SW 1271 (cell line): ENCODE measurements around the gene FNBP1.
A peak's percentile ranks its signal among the peaks of the same experiment; 100 is the strongest.
"Not testable (repeated sequence)": the region's sequence is repeated elsewhere in the genome, so short reads cannot be mapped to it uniquely, and the experiment has no call there.

ENCODE experiments used
- DNase-seq, 2 experiments: peaks; one replicate each; lab custom pipeline; 2025; lab: John Stamatoyannopoulos, UW

FNBP1 gene

DNA sequence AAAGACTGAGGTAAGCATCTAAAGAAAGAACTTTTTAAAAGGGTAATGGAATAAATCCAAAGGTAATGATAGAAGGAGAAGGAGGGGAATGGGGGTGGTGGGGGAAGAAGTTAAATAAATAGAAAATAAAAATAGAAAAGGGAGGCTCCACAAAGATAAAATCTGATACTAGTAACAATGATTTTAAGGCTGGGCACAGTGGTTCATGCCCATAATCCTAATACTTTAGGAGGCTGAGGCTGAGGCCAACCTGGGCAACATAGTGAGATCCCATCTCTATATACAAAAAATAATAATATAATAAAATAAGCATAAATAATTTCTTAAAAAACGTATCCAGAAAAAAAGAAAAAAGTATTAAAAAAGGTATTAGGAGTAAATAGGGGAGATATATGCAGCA lies 89.3 kb downstream of the FNBP1 start:
- no peak for DNase-seq

GRCh38 chr9:129952337-129952736 lies 90.7 kb downstream of the FNBP1 start:
- DNase-seq = no peak

DNA sequence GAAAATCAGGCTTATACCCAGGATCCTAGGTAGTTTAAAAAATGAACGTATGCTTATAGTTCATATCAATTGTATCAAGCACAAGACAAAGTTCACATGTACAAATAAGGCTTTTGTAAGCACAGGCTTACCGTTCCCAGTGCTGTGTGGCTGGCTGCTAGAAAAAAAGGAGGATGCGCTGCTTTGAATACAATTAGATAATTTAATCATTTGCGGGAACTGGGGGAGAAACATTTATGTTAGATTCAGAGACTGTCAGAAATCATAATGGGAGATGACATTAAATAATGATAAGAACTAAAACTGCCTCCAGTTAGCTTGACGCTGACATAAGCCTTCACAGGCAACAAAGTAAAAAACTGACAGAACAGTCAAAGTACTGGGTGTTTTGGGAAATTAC lies 93.2 kb downstream of the FNBP1 start:
- no peak for DNase-seq

GRCh38 chr9:129948626-129949025 lies 94.4 kb downstream of the FNBP1 start:
- DNase-seq = not testable (repeated sequence)

DNA sequence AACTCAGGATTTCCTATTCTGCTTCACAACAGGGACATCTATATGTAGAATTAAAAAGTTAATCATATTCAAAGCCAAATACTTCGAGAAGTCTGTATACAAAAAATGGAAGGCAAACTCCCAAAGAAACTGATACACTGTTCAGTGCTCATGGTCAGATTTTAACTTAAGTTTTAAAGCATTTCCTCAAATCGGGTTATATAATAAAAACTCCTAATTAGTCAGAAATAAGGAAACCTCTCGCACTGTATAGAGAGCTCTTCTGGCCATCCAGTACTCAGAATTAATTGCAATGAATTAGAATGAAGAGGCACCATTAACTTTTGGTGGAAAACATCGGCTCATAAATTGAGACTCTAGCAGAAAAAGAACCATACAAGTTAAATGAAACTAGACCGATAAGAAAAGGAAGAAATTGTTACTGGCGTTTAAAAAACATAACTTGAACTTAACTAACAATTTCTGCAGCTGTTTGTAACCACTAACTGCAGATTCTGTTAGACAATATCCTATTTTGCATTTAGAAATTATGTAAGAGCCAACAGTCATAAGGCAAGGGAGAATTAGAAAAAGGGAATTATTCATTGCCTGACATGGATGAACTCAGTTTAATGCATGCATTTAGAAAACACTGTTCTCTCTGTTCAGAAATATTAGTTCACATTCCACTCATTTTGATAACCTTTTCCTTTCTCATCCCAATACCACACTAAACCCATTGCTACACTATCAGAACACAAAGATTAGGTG lies 96.6 kb downstream of the FNBP1 start:
- no peak for DNase-seq

GRCh38 chr9:129945314-129945713 lies 97.7 kb downstream of the FNBP1 start:
- DNase-seq = no peak

GRCh38 chr9:129944506-129945116 lies 98.4 kb downstream of the FNBP1 start:
- no peak for DNase-seq

DNA sequence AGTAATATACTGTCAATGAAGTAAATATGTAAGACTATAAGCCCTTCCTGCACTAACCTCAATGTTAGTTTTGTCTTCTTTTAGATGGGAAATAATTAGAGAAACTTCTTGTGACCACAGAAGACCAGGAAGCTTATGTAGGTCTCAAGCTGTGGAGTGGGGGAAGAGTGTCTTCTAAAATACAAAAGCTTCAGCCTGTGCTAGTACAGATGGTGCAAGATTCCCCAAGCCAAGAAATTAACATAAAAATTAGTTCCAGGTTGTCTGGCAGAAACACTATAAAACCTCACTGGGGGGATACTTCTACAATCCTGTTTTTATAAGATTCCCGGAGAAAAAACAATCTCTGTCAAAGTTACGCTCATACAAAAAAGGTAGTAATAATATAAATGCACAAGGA lies 103.6 kb downstream of the FNBP1 start:
- DNase-seq = no peak

- DNase-seq = peak in 1 of 2 experiments; percentile 10
Measured at GRCh38 chr9:129938291-129938979, 104.6 kb downstream of the FNBP1 start.

GRCh38 chr9:129937879-129938278 lies 105.1 kb downstream of the FNBP1 start:
- DNase-seq = not testable (repeated sequence)

DNA sequence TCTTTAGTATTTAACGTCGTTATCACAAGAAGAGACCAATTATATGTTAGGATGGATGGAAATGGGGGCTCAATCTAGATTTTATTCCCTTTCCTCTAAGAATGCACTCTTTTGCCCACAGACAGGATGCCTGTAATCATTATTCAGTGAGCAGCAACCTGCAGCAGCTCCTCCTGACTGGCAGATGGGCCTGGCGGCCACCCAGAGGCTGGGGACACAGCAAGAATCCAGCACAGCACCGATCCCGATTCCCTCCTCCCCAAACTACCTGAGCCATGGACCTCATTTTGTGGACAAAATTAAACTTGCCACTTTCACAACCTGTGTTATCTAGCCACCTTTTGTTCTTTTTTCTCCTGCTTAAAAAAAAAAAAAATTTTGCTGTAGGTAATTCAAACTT lies 106.8 kb downstream of the FNBP1 start:
- no peak for DNase-seq

DNA sequence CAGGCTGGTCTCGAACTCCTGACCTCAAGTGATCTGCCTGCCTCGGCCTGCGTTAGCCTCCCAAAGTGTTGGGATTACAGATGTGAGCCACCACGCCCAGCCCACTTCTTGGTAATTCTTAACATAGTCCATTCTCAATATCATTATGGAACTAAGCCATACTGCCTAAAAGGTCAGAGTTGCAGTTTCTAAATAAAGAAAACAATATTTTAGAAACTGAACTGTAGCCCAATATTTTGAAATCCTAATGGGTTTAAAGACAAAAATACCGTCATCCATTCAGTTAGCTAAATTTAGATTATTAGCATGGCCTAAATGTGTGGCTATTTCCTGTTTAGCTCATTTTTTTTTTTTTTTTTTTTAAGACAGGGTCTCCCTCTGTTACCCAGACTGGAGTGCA lies 108.2 kb downstream of the FNBP1 start:
- no peak for DNase-seq

GRCh38 chr9:129934041-129934591 lies 108.9 kb downstream of the FNBP1 start:
- no peak for DNase-seq

DNA sequence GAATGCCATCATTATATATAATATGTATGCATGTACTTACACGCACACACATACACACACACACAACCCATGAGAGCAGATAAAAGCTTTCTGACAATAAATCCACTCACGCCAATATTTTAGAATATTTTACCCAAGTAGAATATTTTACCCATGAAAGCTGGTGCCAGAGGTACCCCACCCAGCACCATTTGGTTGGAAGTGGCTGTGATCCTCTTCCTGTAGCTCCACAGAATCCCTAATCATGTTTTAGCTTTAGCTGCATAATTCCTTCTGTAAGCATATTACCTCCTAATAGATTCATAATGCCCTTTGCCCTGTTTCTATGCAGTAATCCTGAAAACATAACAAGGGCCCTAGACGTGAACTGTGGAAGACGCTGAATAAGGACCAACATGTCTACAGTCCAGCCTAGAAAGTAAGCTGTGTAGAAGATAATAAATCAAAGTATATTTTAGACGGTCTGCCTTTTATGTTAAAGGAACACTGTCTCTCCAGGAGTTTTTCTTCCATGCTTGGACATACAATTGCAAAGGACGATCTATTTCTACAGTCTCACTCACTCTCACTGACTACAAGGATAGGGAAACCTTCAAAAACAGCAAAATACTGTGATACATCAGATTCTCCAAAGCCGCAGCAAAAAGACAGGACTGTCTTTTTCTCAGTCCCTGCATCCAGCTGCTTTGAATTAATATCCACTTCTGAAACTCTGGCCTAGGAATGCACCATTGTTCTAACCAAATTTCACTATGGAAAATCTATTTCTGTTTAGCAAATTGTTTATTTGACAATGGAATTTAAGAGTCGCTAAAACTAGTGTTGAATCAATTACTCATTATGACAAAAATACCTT lies 109.6 kb downstream of the FNBP1 start:
- DNase-seq = no peak

GRCh38 chr9:129932303-129933151 lies 110.5 kb downstream of the FNBP1 start:
- no peak for DNase-seq

DNA sequence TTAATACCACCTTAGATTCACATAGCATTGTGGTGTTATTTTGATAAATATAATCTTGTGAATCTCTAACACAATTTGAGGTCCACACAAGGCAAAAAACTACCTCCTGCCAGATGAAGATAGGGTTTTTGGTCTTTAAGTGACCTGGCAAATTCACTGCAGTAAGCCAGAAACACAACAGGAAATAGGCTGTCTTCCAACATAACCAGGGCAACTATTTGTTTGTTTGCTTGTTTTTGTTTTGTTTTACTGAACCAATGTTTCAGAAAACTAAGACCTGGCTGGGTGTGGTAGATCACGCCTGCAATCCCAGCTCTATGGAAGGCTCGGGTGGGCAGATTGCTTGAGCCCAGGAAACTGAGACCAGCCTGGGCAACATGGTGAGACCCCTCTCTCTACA lies 112.2 kb downstream of the FNBP1 start:
- peak in 1 of 2 experiments; percentile 8 for DNase-seq

DNA sequence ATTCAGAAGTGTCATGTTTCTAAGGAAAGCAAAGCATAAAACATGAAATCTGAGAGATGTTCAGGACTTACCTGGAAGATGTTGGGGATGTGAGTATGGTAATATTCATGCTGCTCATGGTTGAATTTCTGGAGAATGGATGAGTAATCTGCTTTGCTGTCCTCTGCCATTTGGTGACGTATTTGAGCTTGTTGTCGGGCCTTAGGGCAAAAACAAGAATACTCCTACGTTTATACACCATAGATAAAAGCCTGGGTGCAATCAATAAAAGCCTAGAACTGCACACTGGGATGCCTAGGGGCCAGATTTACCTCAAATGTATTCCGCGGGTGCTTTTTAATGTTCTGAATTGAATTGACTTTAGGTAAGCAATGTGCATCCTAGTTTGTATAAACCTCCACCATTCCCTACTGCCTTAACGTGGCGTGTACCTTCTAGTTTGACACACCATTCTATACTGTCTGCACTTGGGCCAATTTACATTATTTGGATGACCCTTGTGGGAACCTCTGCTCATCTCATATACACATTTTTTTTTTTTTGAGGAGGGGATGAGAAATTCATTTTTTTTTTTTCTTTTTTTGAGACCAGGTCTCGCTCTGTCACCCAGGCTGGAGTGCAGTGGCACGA lies 113.4 kb downstream of the FNBP1 start:
- DNase-seq = no peak

DNA sequence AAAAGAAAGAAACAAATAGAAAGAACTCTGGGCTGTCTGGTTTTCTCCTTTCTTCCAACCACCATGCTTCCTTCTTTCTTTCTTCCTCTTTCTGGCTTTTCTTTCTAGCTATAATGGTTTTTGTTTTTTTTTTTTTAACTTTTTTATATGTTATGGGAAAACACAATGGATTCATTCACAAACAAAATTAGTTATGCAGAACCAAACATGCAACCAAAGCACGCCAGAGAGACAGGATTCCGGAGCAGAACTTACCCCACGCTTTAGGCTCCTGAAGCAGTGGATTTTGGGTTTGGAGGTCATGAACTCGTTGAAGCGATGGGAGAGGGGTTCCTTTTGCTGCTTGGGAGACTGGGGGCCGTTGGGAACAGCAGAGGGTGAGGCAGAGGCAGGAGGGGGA lies 119.4 kb downstream of the FNBP1 start:
- DNase-seq = no peak

DNA sequence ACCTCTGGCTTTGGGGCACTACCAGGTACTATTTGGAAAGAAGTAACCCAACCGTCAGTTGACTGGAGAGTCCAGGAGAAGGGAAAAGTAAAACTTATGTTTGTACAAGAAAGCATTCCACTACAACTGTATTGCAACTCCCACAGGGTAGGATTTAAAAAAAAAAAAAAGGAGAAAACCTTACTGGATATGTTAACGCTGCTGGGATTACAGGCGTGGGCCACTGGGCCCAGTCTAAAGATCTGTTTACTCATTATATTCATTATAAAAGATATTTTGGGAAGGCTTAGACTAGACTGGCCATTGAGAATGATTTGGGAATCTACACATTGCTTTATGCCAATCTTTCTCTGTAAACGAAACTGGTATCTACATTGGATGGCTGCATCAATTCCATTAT lies 121.1 kb downstream of the FNBP1 start:
- no peak for DNase-seq

- no peak for DNase-seq
Measured at GRCh38 chr9:129919841-129920240, 123.1 kb downstream of the FNBP1 start.

- DNase-seq = no peak
Measured at GRCh38 chr9:129919277-129919676, 123.7 kb downstream of the FNBP1 start.
